ENCODE results near the gene RGS5.

DNA sequence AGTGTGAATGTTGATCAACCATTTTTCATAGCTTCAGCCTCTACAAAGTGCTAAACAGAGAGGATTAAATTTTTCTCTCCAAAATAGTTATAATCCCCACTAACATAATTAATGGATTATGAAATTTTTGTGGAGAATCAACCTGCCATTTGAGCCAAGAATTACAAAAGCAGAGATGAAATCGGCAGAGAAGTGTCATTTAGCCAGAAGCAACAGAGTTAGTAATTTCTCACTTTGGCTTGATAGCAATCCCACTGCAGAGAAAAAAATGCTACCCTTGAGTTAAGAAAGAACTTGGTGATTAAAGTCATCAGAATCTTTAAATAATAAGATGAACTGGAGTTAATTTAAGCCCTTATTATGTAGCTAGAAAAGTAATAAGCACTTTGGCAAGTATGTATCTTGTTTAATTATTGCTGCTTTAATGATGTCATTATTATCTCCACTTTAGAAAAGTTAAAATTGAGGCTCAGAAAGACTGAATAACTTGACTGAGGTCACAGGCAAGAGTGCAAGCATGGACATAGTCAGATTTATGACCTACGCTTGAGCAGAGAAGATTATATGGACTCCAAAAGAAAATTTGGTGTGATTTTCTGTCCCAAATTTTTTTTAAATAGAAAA is 96.2 kb downstream of the RGS5 start:
- TF ChIP-seq TAF1 (IDR thresholded peaks at IDR 0.05; ENCODE audit: borderline replicate concordance, low read depth, low read length), result no peak
- TF ChIP-seq, protein P1, sequence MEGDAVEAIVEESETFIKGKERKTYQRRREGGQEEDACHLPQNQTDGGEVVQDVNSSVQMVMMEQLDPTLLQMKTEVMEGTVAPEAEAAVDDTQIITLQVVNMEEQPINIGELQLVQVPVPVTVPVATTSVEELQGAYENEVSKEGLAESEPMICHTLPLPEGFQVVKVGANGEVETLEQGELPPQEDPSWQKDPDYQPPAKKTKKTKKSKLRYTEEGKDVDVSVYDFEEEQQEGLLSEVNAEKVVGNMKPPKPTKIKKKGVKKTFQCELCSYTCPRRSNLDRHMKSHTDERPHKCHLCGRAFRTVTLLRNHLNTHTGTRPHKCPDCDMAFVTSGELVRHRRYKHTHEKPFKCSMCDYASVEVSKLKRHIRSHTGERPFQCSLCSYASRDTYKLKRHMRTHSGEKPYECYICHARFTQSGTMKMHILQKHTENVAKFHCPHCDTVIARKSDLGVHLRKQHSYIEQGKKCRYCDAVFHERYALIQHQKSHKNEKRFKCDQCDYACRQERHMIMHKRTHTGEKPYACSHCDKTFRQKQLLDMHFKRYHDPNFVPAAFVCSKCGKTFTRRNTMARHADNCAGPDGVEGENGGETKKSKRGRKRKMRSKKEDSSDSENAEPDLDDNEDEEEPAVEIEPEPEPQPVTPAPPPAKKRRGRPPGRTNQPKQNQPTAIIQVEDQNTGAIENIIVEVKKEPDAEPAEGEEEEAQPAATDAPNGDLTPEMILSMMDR (IDR thresholded peaks at IDR 0.05), result no peak
- no peak for TF ChIP-seq MXI1 (IDR thresholded peaks at IDR 0.05; ENCODE audit: low read depth, low read length)
- TF ChIP-seq YY1 (IDR thresholded peaks at IDR 0.05; ENCODE audit: low read depth), result no peak
- no peak for TF ChIP-seq POLR2AphosphoS5 (IDR thresholded peaks at IDR 0.05; ENCODE audit: low read depth, low read length)
- TF ChIP-seq TEAD4 (IDR thresholded peaks at IDR 0.05; ENCODE audit: borderline replicate concordance, insufficient read depth), result no peak
- TF ChIP-seq FOXM1 (IDR thresholded peaks at IDR 0.05; ENCODE audit: low read depth), result no peak
- TF ChIP-seq RXRA (IDR thresholded peaks at IDR 0.05; ENCODE audit: borderline replicate concordance, low read depth), result no peak
- TF ChIP-seq, protein P2, sequence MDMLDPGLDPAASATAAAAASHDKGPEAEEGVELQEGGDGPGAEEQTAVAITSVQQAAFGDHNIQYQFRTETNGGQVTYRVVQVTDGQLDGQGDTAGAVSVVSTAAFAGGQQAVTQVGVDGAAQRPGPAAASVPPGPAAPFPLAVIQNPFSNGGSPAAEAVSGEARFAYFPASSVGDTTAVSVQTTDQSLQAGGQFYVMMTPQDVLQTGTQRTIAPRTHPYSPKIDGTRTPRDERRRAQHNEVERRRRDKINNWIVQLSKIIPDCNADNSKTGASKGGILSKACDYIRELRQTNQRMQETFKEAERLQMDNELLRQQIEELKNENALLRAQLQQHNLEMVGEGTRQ (IDR thresholded peaks at IDR 0.05; ENCODE audit: borderline replicate concordance, low read depth, low read length), result no peak
- no peak for TF ChIP-seq SMC3 (IDR thresholded peaks at IDR 0.05; ENCODE audit: low read depth, low read length)

Data from SK-N-SH (cell line).